ENCODE results near the gene TMEM39B. TPM values are rescaled to one million over a fixed set of nuclear protein-coding genes. Genes with fewer than 3 reads are reported as not detected.
"Not testable (repeated sequence)": the region's sequence is repeated elsewhere in the genome, so short reads cannot be mapped to it uniquely, and the experiment has no call there.

Gene TMEM39B
- total and polyA plus RNA-seq, 2 donors (not counting 1 experiment from before 2014, with no cell fraction given), result 30.9 to 32.3 TPM

GRCh38 chr1:32082022-32082421 is 9.3 kb downstream of the TMEM39B start:
- no peak overlapping the region for H2AFZ ChIP-seq (ENCODE audit: insufficient read depth, low read depth, low read length, poor library complexity, severe bottlenecking)
- Mint-ChIP-seq H3K27ac (peak overlapping the region; percentile 26), H3K4me1 (peaks cover 16% of the 10 kb centered on the region), H3K4me3 (peak overlapping the region; percentile 13), H3K9me3 (ENCODE audit: insufficient read depth) (no peaks in the 10 kb centered on the region), H3K27me3 (no peaks in the 10 kb centered on the region)
- H3K9me3 ChIP-seq (ENCODE audit: control extremely low read depth in 1 of 3, control insufficient read depth in 2 of 3, insufficient read depth in 1 of 3, low read length in 2 of 3), result no peaks in the 10 kb centered on the region
- H4K20me1 ChIP-seq (ENCODE audit: control insufficient read depth, insufficient read depth, low read length, poor library complexity, severe bottlenecking), result no peaks in the 10 kb centered on the region
- intact Hi-C loops (cut with micrococcal nuclease), result no loop called here
- H3K79me2 ChIP-seq (ENCODE audit: control insufficient read depth, insufficient read depth, low read length), result peaks cover 15% of the 10 kb centered on the region
- peaks cover 3 to 6% of the 10 kb centered on the region in 2 donors for H3K4me1 ChIP-seq (ENCODE audit: control insufficient read depth in 2 of 2, insufficient read depth in 2 of 2, low read length in 2 of 2)
- H3K27ac ChIP-seq (ENCODE audit: low read length in 2 of 2), result peak overlapping the region in 1 of 2 donors; percentile 27
- TF ChIP-seq EZH2 (IDR thresholded peaks at IDR 0.05; ENCODE audit: borderline replicate concordance, insufficient read depth, low read depth, low read length, poor library complexity, severe bottlenecking) (no peak), CTCF (IDR thresholded peaks at IDR 0.05) (no peak)
- ATAC-seq (ENCODE audit: low read depth) (no peak), DNase-seq (no peak)
- WGBS (ENCODE audit: insufficient coverage), result no CpG with 5 or more reads among the region's 1 CpG
- H3K36me3 ChIP-seq (replicated peaks in 1 of 2; ENCODE audit: control extremely low read depth in 1 of 2, control insufficient read depth in 1 of 2, extremely low read depth in 1 of 2, insufficient read depth in 2 of 2, low read length in 1 of 2), result peaks cover 0 to 48% of the 10 kb centered on the region in 2 experiments
- no peak overlapping the region for H3K9ac ChIP-seq (ENCODE audit: low read length)
- H3K4me2 ChIP-seq (replicated peaks; ENCODE audit: low read depth, low read length, poor library complexity, severe bottlenecking), result peak overlapping the region; percentile 34
- ChIA-PET CTCF (interaction anchor here (1.0 to 1.3 kb wide), 2 partner anchors 9 to 28 kb away, joined by 5 read pairs; partner anchors contain the start of gene TMEM39B), POLR2A (interaction anchor here (0.6 kb wide), 2 partner anchors 26 to 73 kb away, joined by 3 to 5 read pairs; partner anchors contain the start of gene KPNA6)
- no peaks in the 10 kb centered on the region for H3K27me3 ChIP-seq (replicated peaks in 1 of 4; ENCODE audit: control extremely low read depth in 1 of 4, control insufficient read depth in 3 of 4, insufficient read depth in 4 of 4, low read length in 3 of 4)
- H3K4me3 ChIP-seq (ENCODE audit: control extremely low read depth in 1 of 5, extremely low read depth in 1 of 5, insufficient read depth in 1 of 5, low read depth in 2 of 5, low read length in 4 of 5), result no peak overlapping the region

GRCh38 chr1:32086381-32086780 is 13.6 kb downstream of the TMEM39B start:
- H3K9me3 Mint-ChIP-seq (ENCODE audit: insufficient read depth); intact Hi-C loops (cut with micrococcal nuclease): not testable (repeated sequence)
- CTCF ChIA-PET, result interaction anchor here (1.3 kb wide), 1 partner anchor 10 kb away, joined by 4 read pairs; no protein-coding TSS in a partner anchor

More at GRCh38 chr1:32086381-32086780, 13.6 kb downstream of the TMEM39B start:
- not testable (repeated sequence) for H4K20me1 ChIP-seq (ENCODE audit: control insufficient read depth, insufficient read depth, low read length, poor library complexity, severe bottlenecking); H3K27me3 ChIP-seq (replicated peaks in 1 of 4; ENCODE audit: control extremely low read depth in 1 of 4, control insufficient read depth in 3 of 4, insufficient read depth in 4 of 4, low read length in 3 of 4); H3K4me3 Mint-ChIP-seq; H3K9me3 ChIP-seq (ENCODE audit: control extremely low read depth in 1 of 3, control insufficient read depth in 2 of 3, insufficient read depth in 1 of 3, low read length in 2 of 3); H3K4me2 ChIP-seq (replicated peaks; ENCODE audit: low read depth, low read length, poor library complexity, severe bottlenecking); H3K27ac ChIP-seq (ENCODE audit: low read length in 2 of 2); H3K27me3 Mint-ChIP-seq; H3K4me3 ChIP-seq (ENCODE audit: control extremely low read depth in 1 of 5, extremely low read depth in 1 of 5, insufficient read depth in 1 of 5, low read depth in 2 of 5, low read length in 4 of 5); H3K27ac Mint-ChIP-seq; ATAC-seq (ENCODE audit: low read depth); DNase-seq; H3K4me1 ChIP-seq (ENCODE audit: control insufficient read depth in 2 of 2, insufficient read depth in 2 of 2, low read length in 2 of 2); H2AFZ ChIP-seq (ENCODE audit: insufficient read depth, low read depth, low read length, poor library complexity, severe bottlenecking); H3K9ac ChIP-seq (ENCODE audit: low read length)
- H3K4me1 Mint-ChIP-seq, result peaks cover 11% of the 10 kb centered on the region
- WGBS (ENCODE audit: insufficient coverage), result no CpG with 5 or more reads among the region's 2 CpGs
- POLR2A ChIA-PET, result interaction anchor here (0.6 kb wide), 1 partner anchor 36 kb away, joined by 3 read pairs; no protein-coding TSS in a partner anchor
- Histone ChIP-seq H3K79me2 (ENCODE audit: control insufficient read depth, insufficient read depth, low read length) (peaks cover 15% of the 10 kb centered on the region), H3K36me3 (replicated peaks in 1 of 2; ENCODE audit: control extremely low read depth in 1 of 2, control insufficient read depth in 1 of 2, extremely low read depth in 1 of 2, insufficient read depth in 2 of 2, low read length in 1 of 2) (peaks cover 0 to 40% of the 10 kb centered on the region in 2 experiments)

Data from B cell (primary cell).